ENCODE results near the gene RPLP2. TPM values are rescaled to one million over a fixed set of nuclear protein-coding genes. Genes with fewer than 3 reads are reported as not detected.

RPLP2 gene
- polyA plus RNA-seq, 1 donor (not counting 4 experiments of a cell fraction or from before 2014, with no cell fraction given), result 632 TPM

DNA sequence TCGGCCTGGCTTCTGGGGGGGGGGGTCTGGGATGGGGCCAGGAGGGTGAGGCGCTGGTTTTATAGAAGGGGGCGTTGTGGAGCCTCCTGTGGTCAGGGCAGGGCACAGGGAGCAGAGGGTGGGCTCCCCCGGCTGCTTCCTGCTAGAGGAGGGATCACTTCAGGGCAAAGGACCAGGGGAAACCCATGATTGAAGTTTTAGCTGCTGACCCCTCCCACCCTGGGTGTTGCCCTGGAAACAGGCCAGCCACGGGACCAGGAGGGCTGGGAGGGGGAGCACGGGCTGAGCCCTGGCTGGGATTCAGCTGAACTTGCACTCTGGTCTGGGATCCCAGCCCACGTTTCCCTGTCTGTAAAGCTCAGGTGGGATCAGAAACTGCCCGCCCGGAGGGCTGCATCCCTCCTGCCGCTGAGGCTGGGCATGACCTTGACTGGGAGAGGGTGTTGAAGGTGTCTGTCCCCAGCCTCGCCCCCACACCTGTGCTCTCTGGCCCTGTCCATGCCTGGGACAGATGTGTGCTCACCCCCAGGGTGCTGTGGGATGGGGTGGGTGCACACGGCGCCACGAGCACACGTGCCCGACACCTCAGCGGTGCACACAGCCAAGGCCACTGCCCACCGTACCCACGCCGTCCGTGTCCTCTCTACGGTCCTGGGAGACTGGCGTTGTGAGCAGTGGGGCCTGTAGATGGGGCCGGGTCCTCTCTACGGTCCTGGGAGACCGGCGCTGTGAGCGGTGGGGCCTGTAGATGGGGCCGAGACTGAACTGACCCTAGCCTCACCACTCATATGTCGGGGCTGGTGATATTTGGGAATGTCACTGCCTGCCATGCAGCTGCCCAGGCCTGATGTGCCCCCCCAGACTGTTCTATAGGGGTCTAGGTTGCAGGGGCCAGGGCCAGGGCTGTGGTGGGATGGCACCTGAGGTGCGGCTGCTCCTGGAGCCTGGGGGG lies 35.2 kb downstream of the RPLP2 start:
- Histone ChIP-seq H3K9ac (ENCODE audit: control insufficient read depth, extremely low read depth, insufficient read depth, low read length) (peak overlapping the region; percentile 77), H3K9me1 (ENCODE audit: control insufficient read depth, extremely low read depth, insufficient read depth, low read length) (peaks cover 5% of the 10 kb centered on the region), H3K27me3 (ENCODE audit: control insufficient read depth, extremely low read depth, insufficient read depth, low read length) (no peaks in the 10 kb centered on the region), H3K4me2 (ENCODE audit: control insufficient read depth, extremely low read depth, insufficient read depth, low read depth, low read length) (peak overlapping the region; percentile 90), H3K79me2 (ENCODE audit: control insufficient read depth, insufficient read depth, low read length) (peaks cover 46% of the 10 kb centered on the region), H3K9me3 (ENCODE audit: control insufficient read depth, low read depth, low read length) (no peaks in the 10 kb centered on the region), H3K4me1 (ENCODE audit: control insufficient read depth, extremely low read depth, insufficient read depth, low read length) (peaks cover 61% of the 10 kb centered on the region), H3K27ac (ENCODE audit: control insufficient read depth, insufficient read depth, low read length) (peak overlapping the region; percentile 88), H2AFZ (ENCODE audit: control insufficient read depth, low read length) (no peak overlapping the region), H3K4me3 (ENCODE audit: control insufficient read depth in 2 of 3, extremely low read depth in 1 of 3, insufficient read depth in 2 of 3, low read depth in 1 of 3, low read length in 3 of 3) (peak overlapping the region; percentile 36 to 96 (median 95)), H4K20me1 (ENCODE audit: control insufficient read depth, extremely low read depth, insufficient read depth, low read length) (peaks cover 21% of the 10 kb centered on the region), H3K36me3 (ENCODE audit: control insufficient read depth in 2 of 2, extremely low read depth in 1 of 2, insufficient read depth in 2 of 2, low read length in 2 of 2) (peaks cover 1 to 17% of the 10 kb centered on the region in 2 experiments)
- TF ChIP-seq, protein P1, sequence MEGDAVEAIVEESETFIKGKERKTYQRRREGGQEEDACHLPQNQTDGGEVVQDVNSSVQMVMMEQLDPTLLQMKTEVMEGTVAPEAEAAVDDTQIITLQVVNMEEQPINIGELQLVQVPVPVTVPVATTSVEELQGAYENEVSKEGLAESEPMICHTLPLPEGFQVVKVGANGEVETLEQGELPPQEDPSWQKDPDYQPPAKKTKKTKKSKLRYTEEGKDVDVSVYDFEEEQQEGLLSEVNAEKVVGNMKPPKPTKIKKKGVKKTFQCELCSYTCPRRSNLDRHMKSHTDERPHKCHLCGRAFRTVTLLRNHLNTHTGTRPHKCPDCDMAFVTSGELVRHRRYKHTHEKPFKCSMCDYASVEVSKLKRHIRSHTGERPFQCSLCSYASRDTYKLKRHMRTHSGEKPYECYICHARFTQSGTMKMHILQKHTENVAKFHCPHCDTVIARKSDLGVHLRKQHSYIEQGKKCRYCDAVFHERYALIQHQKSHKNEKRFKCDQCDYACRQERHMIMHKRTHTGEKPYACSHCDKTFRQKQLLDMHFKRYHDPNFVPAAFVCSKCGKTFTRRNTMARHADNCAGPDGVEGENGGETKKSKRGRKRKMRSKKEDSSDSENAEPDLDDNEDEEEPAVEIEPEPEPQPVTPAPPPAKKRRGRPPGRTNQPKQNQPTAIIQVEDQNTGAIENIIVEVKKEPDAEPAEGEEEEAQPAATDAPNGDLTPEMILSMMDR (optimal IDR thresholded peaks at IDR 0.05 in 1 of 3, IDR thresholded peaks at IDR 0.05 in 1 of 3, conservative IDR thresholded peaks at IDR 0.05 in 1 of 3; ENCODE audit: extremely low read depth in 1 of 3, insufficient read depth in 2 of 3, low read length in 3 of 3), result peak in 1 of 3 experiments; percentile 1
- TF ChIP-seq EZH2 (IDR thresholded peaks at IDR 0.05; ENCODE audit: low read length), result no peak
- dilution Hi-C loops (cut with MboI; ENCODE audit: extremely low pct_ligation_motif_present, low sequenced_read_pairs), result no loop called here
- DNase-seq (ENCODE audit: low read depth, low spot score) (no peak), FAIRE-seq (peak; percentile 76)

DNA sequence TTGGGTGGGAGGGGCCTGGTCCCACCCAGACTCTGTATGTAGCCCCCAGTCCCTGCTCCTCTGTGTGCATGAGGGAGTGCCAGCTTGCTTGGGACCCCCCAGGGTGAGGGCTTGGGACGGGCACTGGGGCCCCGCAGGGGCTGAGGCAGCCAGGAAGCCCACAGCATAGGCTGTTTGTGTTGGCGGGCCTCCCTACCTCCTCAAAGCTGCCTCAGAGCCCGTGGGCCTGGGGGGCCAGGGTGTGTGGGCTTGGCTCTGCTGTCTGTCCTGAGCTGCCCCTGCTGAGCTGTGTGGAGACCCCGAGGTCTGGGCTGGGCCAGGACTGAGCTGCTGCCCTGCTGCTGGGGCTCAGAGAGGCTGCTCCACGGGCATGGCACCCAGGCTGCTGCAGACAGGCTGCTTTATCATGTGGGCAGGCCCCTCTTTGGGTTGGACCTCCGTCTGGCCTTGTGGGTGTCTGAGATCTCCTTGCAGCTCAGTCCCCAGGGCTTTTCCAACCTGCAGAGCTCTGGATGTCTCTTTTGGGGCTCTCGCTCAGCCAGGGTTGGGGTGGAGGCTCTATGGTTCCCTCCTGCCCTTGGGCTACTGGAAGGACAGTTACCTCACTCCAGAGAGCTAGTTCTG lies 36.2 kb downstream of the RPLP2 start:
- peaks cover 36% of the 10 kb centered on the region for H3K79me2 ChIP-seq (ENCODE audit: control insufficient read depth, insufficient read depth, low read length)
- FAIRE-seq, result peak; percentile 49
- dilution Hi-C loops (cut with MboI; ENCODE audit: extremely low pct_ligation_motif_present, low sequenced_read_pairs), result no loop called here

More for the DNA sequence above, 36.2 kb downstream of the RPLP2 start:
- DNase-seq (ENCODE audit: low read depth, low spot score), result no peak
- TF ChIP-seq, protein P1 (optimal IDR thresholded peaks at IDR 0.05 in 1 of 3, IDR thresholded peaks at IDR 0.05 in 1 of 3, conservative IDR thresholded peaks at IDR 0.05 in 1 of 3; ENCODE audit: extremely low read depth in 1 of 3, insufficient read depth in 2 of 3, low read length in 3 of 3), result no peak
- no peak for TF ChIP-seq EZH2 (IDR thresholded peaks at IDR 0.05; ENCODE audit: low read length)
- H3K27me3 ChIP-seq (ENCODE audit: control insufficient read depth, extremely low read depth, insufficient read depth, low read length), result no peaks in the 10 kb centered on the region
- H3K4me3 ChIP-seq (ENCODE audit: control insufficient read depth in 2 of 3, extremely low read depth in 1 of 3, insufficient read depth in 2 of 3, low read depth in 1 of 3, low read length in 3 of 3), result peak overlapping the region in 1 of 3 experiments; percentile 19
- H4K20me1 ChIP-seq (ENCODE audit: control insufficient read depth, extremely low read depth, insufficient read depth, low read length), result peaks cover 14% of the 10 kb centered on the region
- peaks cover 5% of the 10 kb centered on the region for H3K9me1 ChIP-seq (ENCODE audit: control insufficient read depth, extremely low read depth, insufficient read depth, low read length)
- peak overlapping the region; percentile 90 for H3K4me2 ChIP-seq (ENCODE audit: control insufficient read depth, extremely low read depth, insufficient read depth, low read depth, low read length)
- H3K27ac ChIP-seq (ENCODE audit: control insufficient read depth, insufficient read depth, low read length), result peak overlapping the region; percentile 88
- peak overlapping the region; percentile 77 for H3K9ac ChIP-seq (ENCODE audit: control insufficient read depth, extremely low read depth, insufficient read depth, low read length)
- H2AFZ ChIP-seq (ENCODE audit: control insufficient read depth, low read length), result no peak overlapping the region
- H3K9me3 ChIP-seq (ENCODE audit: control insufficient read depth, low read depth, low read length), result no peaks in the 10 kb centered on the region
- peaks cover 51% of the 10 kb centered on the region for H3K4me1 ChIP-seq (ENCODE audit: control insufficient read depth, extremely low read depth, insufficient read depth, low read length)
- peaks cover 0 to 7% of the 10 kb centered on the region in 2 experiments for H3K36me3 ChIP-seq (ENCODE audit: control insufficient read depth in 2 of 2, extremely low read depth in 1 of 2, insufficient read depth in 2 of 2, low read length in 2 of 2)
